HepG2 (cell line): ENCODE measurements around the gene C12orf43. TPM values are rescaled to one million over a fixed set of nuclear protein-coding genes. Genes with fewer than 3 reads are reported as not detected.

ENCODE experiments used
- ATAC-seq: fragments of 200-7000 bp; cut with Tn5 transposase; 3 replicates; pipeline ENCODE4 v1.9.1; 2020; ENCODE audit warnings: mild to moderate bottlenecking, moderate library complexity
- BruUV-seq: library from RNA; stranded (reverse); fragments of 400-500 nt; replicated peaks from 2 replicates; lab custom pipeline; 2021; lab: Mats Ljungman, UMichigan
- CTCF ChIA-PET: fragments of 300-600 bp; formaldehyde crosslinking; extraction: SDS; loops from one replicate; lab custom pipeline; 2021; ENCODE audit warnings: low total read pairs, inconsistent platforms, low intra/inter-chr PET ratio; lab: Yijun Ruan, JAX
- POLR2A ChIA-PET: fragments of 350-600 bp; sonication (Branson Sonifier 250); formaldehyde crosslinking; loops from one replicate; lab custom pipeline; 2020; ENCODE audit warnings: antibody characterized with exemption, inconsistent platforms; lab: Yijun Ruan, JAX
- DNase-seq: peaks from one replicate; pipeline ENCODE4 v3.0.0-alpha.2; 2015; ENCODE audit warnings: low spot score
- FAIRE-seq: peaks from 3 replicates; lab custom pipeline; 2011; peaks lifted over from hg19 to GRCh38; lab: Jason Lieb, UNC
- H2AFZ ChIP-seq: one replicate; pipeline ENCODE4 v1.6.1; 2011; ENCODE audit warnings: low read length, inconsistent platforms
- H3K27ac ChIP-seq: fragments of 300-600 bp; 3 replicates; pipeline ENCODE4 v1.8.0; 2011; ENCODE audit warnings: mixed run types, mild to moderate bottlenecking, mixed read lengths, low read length, inconsistent platforms; ENCODE audit not compliant: insufficient read depth; ENCODE audit errors: extremely low read length
- H3K27me3 ChIP-seq, 2 experiments: fragments of 200-600 bp in 1 of 2; 2 replicates in 1 of 2; 3 replicates in 1 of 2; pipeline versions ENCODE4 v1.6.0 to v1.8.0; 2011; ENCODE audit warnings: low read length in 2 of 2, mild to moderate bottlenecking in 2 of 2, moderate library complexity in 2 of 2, inconsistent platforms in 1 of 2; ENCODE audit not compliant: insufficient read depth in 2 of 2, control insufficient read depth in 1 of 2
- H3K36me3 ChIP-seq, 2 experiments: fragments of 200-600 bp in 1 of 2; replicated peaks in 1 of 2; 2 replicates in 1 of 2; 3 replicates in 1 of 2; pipeline versions ENCODE4 v1.5.1 to v1.8.0; 2011; ENCODE audit warnings: low read length in 2 of 2, inconsistent platforms in 1 of 2; ENCODE audit not compliant: insufficient read depth in 2 of 2, control insufficient read depth in 1 of 2
- H3K4me1 ChIP-seq: 2 replicates; pipeline ENCODE4 v1.5.1; 2012; ENCODE audit warnings: low read length, inconsistent platforms; ENCODE audit not compliant: insufficient read depth
- H3K4me2 ChIP-seq: 2 replicates; pipeline ENCODE4 v1.6.0; 2011; ENCODE audit warnings: low read depth, low read length, inconsistent platforms
- H3K4me3 ChIP-seq, 3 experiments: fragments of 200-600 bp in 1 of 3; sonication (generic), shearing (Covaris generic) in 1 of 3; replicated peaks in 1 of 3; 2 replicates each; pipeline ENCODE4 v1.5.1; 2011 to 2016; ENCODE audit warnings: low read length in 3 of 3, inconsistent platforms in 2 of 3, low read depth in 2 of 3, mild to moderate bottlenecking in 2 of 3, control low read depth in 1 of 3, mixed read lengths in 1 of 3; ENCODE audit not compliant: insufficient read depth in 1 of 3
- H3K79me2 ChIP-seq: one replicate; pipeline ENCODE4 v1.6.1; 2011; ENCODE audit warnings: low read length, inconsistent platforms; ENCODE audit not compliant: insufficient read depth
- H3K9ac ChIP-seq: 2 replicates; pipeline ENCODE4 v1.6.0; 2011; ENCODE audit warnings: mild to moderate bottlenecking, low read depth, low read length, inconsistent platforms; ENCODE audit not compliant: insufficient read depth
- H3K9me3 ChIP-seq: 2 replicates; pipeline ENCODE4 v1.5.1; 2012; ENCODE audit warnings: mild to moderate bottlenecking, low read length
- H4K20me1 ChIP-seq: 2 replicates; pipeline ENCODE4 v1.6.0; 2011; ENCODE audit warnings: inconsistent platforms, mild to moderate bottlenecking, low read length, moderate library complexity; ENCODE audit not compliant: insufficient read depth
- AFF4 ChIP-seq: sonication (generic); formaldehyde crosslinking; IDR thresholded peaks from 2 replicates; pipeline ENCODE4 v1.4.0; 2020; ENCODE audit warnings: missing genetic modification reagents
- HOXA5 ChIP-seq: sonication (generic); formaldehyde crosslinking; IDR thresholded peaks from 2 replicates; pipeline ENCODE4 v1.4.0; 2020; ENCODE audit warnings: missing genetic modification reagents
- MAF1 ChIP-seq: sonication (generic); formaldehyde crosslinking; IDR thresholded peaks from 2 replicates; pipeline ENCODE4 v1.5.0; 2020; ENCODE audit warnings: missing genetic modification reagents, borderline replicate concordance
- RCOR2 ChIP-seq: IDR thresholded peaks from 2 replicates; pipeline ENCODE4 v1.6.1; 2016; ENCODE audit warnings: missing biosample characterization, missing genetic modification reagents
- SMAD3 ChIP-seq: sonication (generic); formaldehyde crosslinking; IDR thresholded peaks from 2 replicates; pipeline ENCODE4 v1.4.0; 2020; ENCODE audit warnings: missing genetic modification reagents
- SSRP1 ChIP-seq: IDR thresholded peaks from 2 replicates; pipeline ENCODE4 v1.6.1; 2016; ENCODE audit warnings: control low read depth
- TBX2 ChIP-seq: sonication (generic); formaldehyde crosslinking; IDR thresholded peaks from 2 replicates; pipeline ENCODE4 v1.5.0; 2020; ENCODE audit warnings: missing genetic modification reagents, mild to moderate bottlenecking, borderline replicate concordance
- YEATS2 ChIP-seq: sonication (generic); formaldehyde crosslinking; IDR thresholded peaks from 2 replicates; pipeline ENCODE4 v1.4.0; 2020; ENCODE audit warnings: missing genetic modification reagents, borderline replicate concordance
- ZFP36L1 ChIP-seq: sonication (generic); formaldehyde crosslinking; IDR thresholded peaks from 2 replicates; pipeline ENCODE4 v1.8.0; 2022; ENCODE audit warnings: mild to moderate bottlenecking, missing genetic modification reagents, moderate library complexity
- ZNF253 ChIP-seq: sonication (generic); formaldehyde crosslinking; IDR thresholded peaks from 2 replicates; pipeline ENCODE4 v1.8.0; 2022; ENCODE audit warnings: mild to moderate bottlenecking, missing genetic modification reagents, borderline replicate concordance
- ZNF280D ChIP-seq: sonication (generic); formaldehyde crosslinking; IDR thresholded peaks from 2 replicates; pipeline ENCODE4 v1.5.1; 2020; ENCODE audit warnings: mild to moderate bottlenecking, missing genetic modification reagents
- ZNF703 ChIP-seq: sonication (generic); formaldehyde crosslinking; IDR thresholded peaks from 2 replicates; pipeline ENCODE4 v1.5.1; 2020; ENCODE audit warnings: missing genetic modification reagents, mild to moderate bottlenecking, moderate library complexity, borderline replicate concordance
- ZNF749 ChIP-seq: sonication (generic); formaldehyde crosslinking; IDR thresholded peaks from 2 replicates; pipeline ENCODE4 v1.8.0; 2022; ENCODE audit warnings: mild to moderate bottlenecking, missing genetic modification reagents, moderate library complexity, borderline replicate concordance
- ZNF777 ChIP-seq: sonication (generic); formaldehyde crosslinking; IDR thresholded peaks from 2 replicates; pipeline ENCODE4 v1.4.0; 2020; ENCODE audit warnings: missing genetic modification reagents
- WGBS: methylation state at CpG from one replicate; pipeline ENCODE4 v1.1.6; 2017; ENCODE audit warnings: low lambda C conversion rate; 5-methylcytosine and 5-hydroxymethylcytosine counted together
- in situ Hi-C: cut with HindIII; loops from 2 replicates; pipeline ENCODE4 v1.10.0; 2017; ENCODE audit warnings: low pct_unique_long_range_greater_than_20kb; ENCODE audit not compliant: extremely low pct_ligation_motif_present
- intact Hi-C: fragments of 100-400 bp; cut with micrococcal nuclease; formaldehyde crosslinking; loops from one replicate; pipeline ENCODE4 v1.10.0; 2022; ENCODE audit not compliant: unreplicated experiment
- polyA plus RNA-seq, 8 experiments: library from polyadenylated mRNA; depleted of rRNA in 3 of 8; stranded (reverse) in 7 of 8; unstranded in 1 of 8; fragments of >200 nt; fragmentation: Illumina TruSeq in 4 of 8; extraction: Trizol in 4 of 8; gene quantifications; 2 replicates each; pipeline versions ENCODE4 v1.2.1 to v1.2.3, GENCODE V29; 2011 to 2016; ENCODE audit warnings: low read depth in 4 of 8, missing spikeins in 1 of 8, mixed read lengths in 1 of 8; ENCODE audit not compliant: insufficient read depth in 1 of 8
- total RNA-seq, 5 experiments: library from RNA; depleted of rRNA; stranded (reverse); fragments of >200 nt; fragmentation: Illumina TruSeq; extraction: Trizol; gene quantifications; 2 replicates each; pipeline ENCODE4 v1.2.3, GENCODE V29; 2016; ENCODE audit warnings: low read depth in 1 of 5

The C12orf43 gene
- total and polyA plus RNA-seq, 2 of the 13 experiments (the other 11 are each of a cell fraction or from before 2014, with no cell fraction given): 7.9 to 11.1 TPM

DNA sequence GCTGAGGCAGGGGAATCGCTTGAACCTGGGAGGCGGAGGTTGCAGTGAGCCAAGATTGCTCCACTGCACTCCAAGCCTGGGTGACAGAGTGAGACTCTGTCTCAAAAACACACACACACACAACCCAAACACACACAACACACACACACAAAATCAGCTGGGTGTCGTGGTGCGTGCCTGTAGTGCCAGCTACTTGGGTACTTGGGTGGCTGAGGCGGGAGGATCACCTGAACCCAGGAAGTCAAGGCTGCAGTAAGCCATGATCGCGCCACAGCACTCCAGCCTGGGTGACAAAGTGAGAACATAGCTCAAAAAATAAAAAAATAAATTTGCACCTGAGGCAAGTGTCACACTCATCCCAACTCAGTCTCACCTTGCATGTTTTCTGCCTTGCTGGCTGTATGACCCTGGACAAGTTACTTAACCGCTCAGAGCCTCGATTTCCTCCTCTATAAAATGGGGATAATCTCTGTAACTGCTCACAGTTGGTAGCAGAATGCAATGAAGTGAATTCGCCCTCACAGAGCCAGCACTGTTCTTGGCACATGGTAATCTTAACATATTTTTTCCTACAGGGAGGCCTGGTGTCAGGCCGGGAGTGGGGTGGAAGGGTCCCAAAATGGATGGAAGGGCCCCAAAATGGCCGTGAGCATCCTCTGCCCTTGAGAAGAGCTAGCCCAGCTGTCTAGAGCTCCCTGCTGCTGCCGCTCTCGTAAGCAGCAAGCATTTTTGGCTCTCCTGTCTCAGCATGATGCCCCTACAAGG is 38.6 kb downstream of the C12orf43 start:
- DNase-seq (no peak), ATAC-seq (no peak), FAIRE-seq (peak; percentile 12)
- Histone ChIP-seq H4K20me1 (peaks cover 4% of the 10 kb centered on the region; the same call in 1 of the 2 replicates), H3K36me3 (peaks cover 5 to 22% of the 10 kb centered on the region in 2 experiments), H3K79me2 (peaks cover 58% of the 10 kb centered on the region), H3K9ac (peak overlapping the region; percentile 99), H3K27ac (peak overlapping the region; percentile 100), H3K4me3 (peak overlapping the region; percentile 90 to 98 (median 98); a peak in 5 of 6 replicates), H3K27me3 (no peaks in the 10 kb centered on the region; a peak in 1 of 5 replicates), H3K9me3 (no peaks in the 10 kb centered on the region), H3K4me1 (peaks cover 60% of the 10 kb centered on the region), H3K4me2 (peak overlapping the region; percentile 93), H2AFZ (no peak overlapping the region)
- POLR2A ChIA-PET: interaction anchor here (0.8 to 6.2 kb wide), 29 partner anchors 14 to 777 kb away, joined by 3 to 176 read pairs (median 4); partner anchors contain the start of genes C12orf43, POP5, RPLP0 and SPPL3
- CTCF ChIA-PET: no interaction called here
- TSS peak; percentile 24 for BruUV-seq
- intact Hi-C loops (loop anchor here (10.0 kb wide), 1 partner anchor 73 kb away; the partner anchor contains the start of gene SPPL3), in situ Hi-C loops (no loop called here)
- WGBS: 82% methylated on average over 10 of the region's 14 CpGs
- no peak for TF ChIP-seq AFF4 (CRISPR knock-in tag)
- TF ChIP-seq MAF1: no peak
- TF ChIP-seq ZFP36L1 (CRISPR knock-in tag): 0 out of 2 replicates have a peak, but pooled peaks have one; percentile 3
- TF ChIP-seq HOXA5 (CRISPR knock-in tag): peak; percentile 4; the same call in 1 of the 2 replicates
- 0 out of 2 replicates have a peak, but pooled peaks have one; percentile 19 for TF ChIP-seq RCOR2 (CRISPR knock-in tag)
- no peak for TF ChIP-seq ZNF749 (CRISPR knock-in tag)
- TF ChIP-seq SMAD3 (CRISPR knock-in tag): 0 out of 2 replicates have a peak, but pooled peaks have one; percentile 4
- TF ChIP-seq ZNF777: no peak
- no peak; the same call in 1 of the 2 replicates for TF ChIP-seq TBX2 (CRISPR knock-in tag)
- TF ChIP-seq ZNF703 (CRISPR knock-in tag): no peak
- TF ChIP-seq ZNF280D (CRISPR knock-in tag): no peak
- peak; percentile 50 for TF ChIP-seq SSRP1
- 0 out of 2 replicates have a peak, but pooled peaks have one; percentile 1 for TF ChIP-seq ZNF253
- no peak for TF ChIP-seq YEATS2 (CRISPR knock-in tag)
